GM12878 (cell line): ENCODE measurements around the gene CHD6. TPM values are rescaled to one million over a fixed set of nuclear protein-coding genes. Genes with fewer than 3 reads are reported as not detected.

Experiments
- BCL11A ChIP-seq: IDR thresholded peaks from 2 replicates; pipeline ENCODE4 v1.6.1; 2011; ENCODE audit warnings: low read depth, low read length
- BRCA1 ChIP-seq: IDR thresholded peaks from 2 replicates; pipeline ENCODE4 v1.6.1; 2011; ENCODE audit warnings: low read depth, low read length, improper control_type of control experiment
- CBFB ChIP-seq: IDR thresholded peaks from 2 replicates; pipeline ENCODE4 v1.6.1; 2016; ENCODE audit warnings: antibody characterized with exemption, low read depth
- CBX5 ChIP-seq: sonication (generic); IDR thresholded peaks from 2 replicates; pipeline ENCODE4 v1.6.1; 2016; ENCODE audit warnings: low read depth, moderate library complexity, mild to moderate bottlenecking, inconsistent platforms
- NKRF ChIP-seq: fragments of 450-650 bp; conservative IDR thresholded peaks from 2 replicates; pipeline ENCODE4 v1.6.1; 2017; ENCODE audit warnings: mild to moderate bottlenecking, moderate library complexity
- NR2F1 ChIP-seq: fragments of 450-650 bp; conservative IDR thresholded peaks from 2 replicates; pipeline ENCODE4 v1.6.1; 2017; ENCODE audit warnings: mild to moderate bottlenecking
- NRF1 ChIP-seq: conservative IDR thresholded peaks from 2 replicates; pipeline ENCODE4 v1.6.1; 2011; ENCODE audit warnings: mild to moderate bottlenecking, low read depth, low read length, improper control_type of control experiment
- PML ChIP-seq: IDR thresholded peaks from 2 replicates; pipeline ENCODE4 v1.6.1; 2012; ENCODE audit warnings: low read length, inconsistent platforms
- POU2F2 ChIP-seq: IDR thresholded peaks from 3 replicates; pipeline ENCODE4 v1.6.1; 2011; ENCODE audit warnings: low read depth, mild to moderate bottlenecking, low read length, borderline replicate concordance
- REST ChIP-seq: IDR thresholded peaks from 2 replicates; pipeline ENCODE4 v1.6.1; 2012; ENCODE audit warnings: mild to moderate bottlenecking, low read depth, low read length
- SIX5 ChIP-seq: IDR thresholded peaks from 2 replicates; pipeline ENCODE4 v1.6.1; 2011; ENCODE audit warnings: mild to moderate bottlenecking, low read depth, low read length, moderate library complexity; ENCODE audit not compliant: severe bottlenecking
- SKIL ChIP-seq: fragments of 450-650 bp; IDR thresholded peaks from 2 replicates; pipeline ENCODE4 v1.6.1; 2017; ENCODE audit warnings: mild to moderate bottlenecking, low read depth, inconsistent platforms; ENCODE audit not compliant: poor library complexity, severe bottlenecking
- SMAD5 ChIP-seq: IDR thresholded peaks from 2 replicates; pipeline ENCODE4 v1.6.1; 2016; ENCODE audit warnings: antibody characterized with exemption, low read depth
- SMC3 ChIP-seq: IDR thresholded peaks from 2 replicates; pipeline ENCODE4 v1.6.1; 2011; ENCODE audit warnings: low read length, improper control_type of control experiment, borderline replicate concordance
- SPI1 ChIP-seq: IDR thresholded peaks from 2 replicates; pipeline ENCODE4 v1.6.1; 2011; ENCODE audit warnings: low read depth, mild to moderate bottlenecking, low read length, moderate library complexity, borderline replicate concordance; ENCODE audit not compliant: insufficient read depth
- SREBF1 ChIP-seq: IDR thresholded peaks from 2 replicates; pipeline ENCODE4 v1.6.1; 2012; ENCODE audit warnings: mild to moderate bottlenecking, low read length
- SRF ChIP-seq, 2 experiments: IDR thresholded peaks; 2 replicates each; pipeline ENCODE4 v1.6.1; 2011; ENCODE audit warnings: low read depth in 2 of 2, low read length in 2 of 2, mild to moderate bottlenecking in 1 of 2, moderate library complexity in 1 of 2
- SUPT20H ChIP-seq: IDR thresholded peaks from 2 replicates; pipeline ENCODE4 v1.6.1; 2011; ENCODE audit warnings: low read depth, mild to moderate bottlenecking, low read length, moderate library complexity, borderline replicate concordance; ENCODE audit not compliant: control insufficient read depth
- SUZ12 ChIP-seq: fragments of 200-600 bp; sonication (generic); IDR thresholded peaks from one replicate; pipeline ENCODE4 v1.6.1; 2018; ENCODE audit warnings: antibody characterized with exemption, mild to moderate bottlenecking; ENCODE audit not compliant: unreplicated experiment
- TBL1XR1 ChIP-seq: IDR thresholded peaks from 2 replicates; pipeline ENCODE4 v1.6.1; 2012; ENCODE audit warnings: low read depth, low read length, improper control_type of control experiment
- ZNF687 ChIP-seq: fragments of 450-650 bp; IDR thresholded peaks from 2 replicates; pipeline ENCODE4 v1.6.1; 2017; ENCODE audit warnings: mild to moderate bottlenecking, moderate library complexity
- polyA plus RNA-seq, 11 experiments: library from polyadenylated mRNA; depleted of rRNA in 4 of 11; unstranded in 6 of 11; stranded (reverse) in 5 of 11; fragments of >200 nt; fragmentation: Nextera tagmentation in 4 of 11; fragmentation: Illumina TruSeq in 1 of 11; extraction: Ambion mirVana in 4 of 11; extraction: Trizol in 1 of 11; gene quantifications; 1 replicate in 1 of 11; 2 replicates in 10 of 11; pipeline versions ENCODE4 v1.2.1 to v1.2.3, GENCODE V29; 2011 to 2016; ENCODE audit warnings: inconsistent platforms in 2 of 11, missing spikeins in 2 of 11, low read depth in 1 of 11
- total RNA-seq, 4 experiments: library from RNA; depleted of rRNA in 3 of 4; stranded (reverse); fragments of >200 nt in 3 of 4; fragmentation: Illumina TruSeq in 1 of 4; extraction: Trizol in 1 of 4; gene quantifications; 2 replicates each; pipeline versions ENCODE4 v1.2.1 to v1.2.3, GENCODE V29; 2013 to 2021

Gene CHD6
- total and polyA plus RNA-seq, 10 of the 15 experiments (the other 5 are each of a cell fraction or from before 2014, with no cell fraction given) = 4.3 to 25.5 (median 17.1) TPM

GRCh38 chr20:41664584-41664983, 46.4 kb upstream of the CHD6 start (continued):
- TF ChIP-seq REST (no peak), ZNF687 (no peak), SREBF1 (no peak), SIX5 (peak; percentile 64), NKRF (no peak), SUZ12 (no peak), SUPT20H (no peak), BCL11A (no peak), CBX5 (no peak), BRCA1 (no peak), NRF1 (no peak), POU2F2 (peak; percentile 38; the same call in 1 of the 3 replicates), PML (no peak), SKIL (no peak), SPI1 (no peak), NR2F1 (no peak), TBL1XR1 (no peak), SRF (IDR thresholded peaks at IDR 0.05; ENCODE audit: low read depth in 2 of 2, low read length in 2 of 2) (no peak), SMC3 (no peak), CBFB (no peak), SMAD5 (no peak)
